Natural killer cell (primary cell): ENCODE results near the gene WSB1. TPM values are rescaled to one million over a fixed set of nuclear protein-coding genes. Genes with fewer than 3 reads are reported as not detected.

ENCODE experiments used
- ATAC-seq, 3 donors: fragments of 150-1000 bp in 2 of 3; fragments of 200-7000 bp in 1 of 3; cut with Tn5 transposase; 1 replicate in 1 of 3; 2 replicates in 2 of 3; pipeline ENCODE4 v1.10.0; 2021; ENCODE audit warnings: mild to moderate bottlenecking in 2 of 3, moderate library complexity in 2 of 3
- DNase-seq, 2 donors: peaks; one replicate each; pipeline versions ENCODE4 v3.0.0 to v3.0.0-alpha.2; 2013 to 2021; ENCODE audit warnings: mixed read lengths in 1 of 2
- H3K27ac ChIP-seq: one replicate; pipeline ENCODE4 v1.5.1; 2013; ENCODE audit warnings: mild to moderate bottlenecking, low read length
- H3K27me3 ChIP-seq: one replicate; pipeline ENCODE4 v1.6.1; 2013; ENCODE audit warnings: low read length; ENCODE audit not compliant: control insufficient read depth, insufficient read depth
- H3K36me3 ChIP-seq: one replicate; pipeline ENCODE4 v1.6.1; 2013; ENCODE audit warnings: low read length; ENCODE audit not compliant: control insufficient read depth, insufficient read depth
- H3K4me1 ChIP-seq: one replicate; pipeline ENCODE4 v1.6.1; 2013; ENCODE audit warnings: low read length; ENCODE audit not compliant: control insufficient read depth, insufficient read depth
- H3K4me3 ChIP-seq: one replicate; pipeline ENCODE4 v1.5.1; 2013; ENCODE audit warnings: low read length
- H3K9me3 ChIP-seq: one replicate; pipeline ENCODE4 v1.6.1; 2013; ENCODE audit warnings: low read length; ENCODE audit not compliant: control insufficient read depth, insufficient read depth
- H3K27ac Mint-ChIP-seq, 2 donors: one replicate each; pipeline ENCODE4 v1.8.0; 2022; ENCODE audit warnings: mild to moderate bottlenecking in 2 of 2, mixed read lengths in 2 of 2, moderate library complexity in 1 of 2
- H3K27me3 Mint-ChIP-seq, 2 donors: one replicate each; pipeline ENCODE4 v1.8.0; 2022; ENCODE audit warnings: low read depth in 2 of 2, mixed read lengths in 2 of 2
- H3K36me3 Mint-ChIP-seq: one replicate; pipeline ENCODE4 v1.8.0; 2022; ENCODE audit warnings: mixed read lengths
- H3K4me1 Mint-ChIP-seq, 2 donors: one replicate each; pipeline ENCODE4 v1.8.0; 2022; ENCODE audit warnings: mixed read lengths in 2 of 2
- H3K4me3 Mint-ChIP-seq: one replicate; pipeline ENCODE4 v1.8.0; 2022; ENCODE audit warnings: mild to moderate bottlenecking, moderate library complexity, mixed read lengths
- H3K9me3 Mint-ChIP-seq, 2 donors: one replicate each; pipeline ENCODE4 v1.8.0; 2022; ENCODE audit warnings: mixed read lengths in 2 of 2
- WGBS: methylation state at CpG from one replicate; pipeline ENCODE4 v1.1.7; 2013; ENCODE audit warnings: missing lambda C conversion rate; ENCODE audit not compliant: insufficient coverage; 5-methylcytosine and 5-hydroxymethylcytosine counted together
- intact Hi-C: fragments of 100-400 bp; cut with micrococcal nuclease; formaldehyde crosslinking; loops from one replicate; pipeline ENCODE4 v1.14.2; 2022
- total RNA-seq, 4 donors: library from RNA; stranded (reverse); fragments of 120-200 nt in 1 of 4; gene quantifications; one replicate each; pipeline versions ENCODE4 v1.2.3 to v1.2.4, GENCODE V29; 2013 to 2022
- TF ChIP-seq, protein P1 (sequence below): fragments of 200-600 bp; IDR thresholded peaks from one replicate; pipeline ENCODE4 v1.8.0; 2022; ENCODE audit warnings: antibody characterized with exemption

Gene WSB1
- total RNA-seq, 3 donors from 2014 or later (not counting 1 experiment from before 2014, with no cell fraction given), result 124 to 205 (median 187) TPM

DNA sequence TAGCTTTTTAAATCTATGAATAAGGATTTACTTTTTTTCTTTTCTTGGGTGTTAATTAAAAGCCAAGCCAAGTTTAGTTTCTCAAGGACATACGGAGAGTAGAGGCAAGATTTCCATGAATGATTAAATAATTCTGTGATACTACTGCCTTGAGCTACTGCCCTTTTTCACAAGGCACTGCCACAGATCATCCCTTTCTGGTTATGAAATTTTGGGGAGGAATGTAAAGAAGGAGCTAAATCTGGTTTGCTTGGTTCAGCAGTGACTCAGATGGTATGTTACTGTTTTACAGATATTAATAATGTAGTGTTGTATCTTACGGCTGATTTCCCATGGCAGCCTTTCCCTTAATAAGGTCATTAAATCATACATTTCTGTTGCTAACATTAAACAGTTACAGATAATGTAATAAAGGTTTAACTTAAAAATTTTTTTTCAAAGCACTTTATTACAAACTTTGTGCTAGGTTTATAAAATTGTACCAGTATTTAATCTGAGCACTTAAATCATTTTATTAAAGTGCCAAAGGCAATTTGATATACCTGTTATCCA is 2.6 kb downstream of the WSB1 start:
- Mint-ChIP-seq H3K27me3 (no peaks in the 10 kb centered on the region), H3K27ac (peak overlapping the region; percentile 99), H3K4me3 (peak overlapping the region; percentile 99), H3K36me3 (no peaks in the 10 kb centered on the region), H3K9me3 (no peaks in the 10 kb centered on the region), H3K4me1 (peaks cover 49 to 61% of the 10 kb centered on the region in 2 donors)
- H3K27me3 ChIP-seq, result no peaks in the 10 kb centered on the region
- peaks cover 33% of the 10 kb centered on the region for H3K4me1 ChIP-seq
- TF ChIP-seq, protein P1, sequence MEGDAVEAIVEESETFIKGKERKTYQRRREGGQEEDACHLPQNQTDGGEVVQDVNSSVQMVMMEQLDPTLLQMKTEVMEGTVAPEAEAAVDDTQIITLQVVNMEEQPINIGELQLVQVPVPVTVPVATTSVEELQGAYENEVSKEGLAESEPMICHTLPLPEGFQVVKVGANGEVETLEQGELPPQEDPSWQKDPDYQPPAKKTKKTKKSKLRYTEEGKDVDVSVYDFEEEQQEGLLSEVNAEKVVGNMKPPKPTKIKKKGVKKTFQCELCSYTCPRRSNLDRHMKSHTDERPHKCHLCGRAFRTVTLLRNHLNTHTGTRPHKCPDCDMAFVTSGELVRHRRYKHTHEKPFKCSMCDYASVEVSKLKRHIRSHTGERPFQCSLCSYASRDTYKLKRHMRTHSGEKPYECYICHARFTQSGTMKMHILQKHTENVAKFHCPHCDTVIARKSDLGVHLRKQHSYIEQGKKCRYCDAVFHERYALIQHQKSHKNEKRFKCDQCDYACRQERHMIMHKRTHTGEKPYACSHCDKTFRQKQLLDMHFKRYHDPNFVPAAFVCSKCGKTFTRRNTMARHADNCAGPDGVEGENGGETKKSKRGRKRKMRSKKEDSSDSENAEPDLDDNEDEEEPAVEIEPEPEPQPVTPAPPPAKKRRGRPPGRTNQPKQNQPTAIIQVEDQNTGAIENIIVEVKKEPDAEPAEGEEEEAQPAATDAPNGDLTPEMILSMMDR, result no peak
- H3K9me3 ChIP-seq, result no peaks in the 10 kb centered on the region
- no CpG with 5 or more reads among the region's 2 CpGs for WGBS
- peak overlapping the region; percentile 19 for H3K27ac ChIP-seq
- DNase-seq, result no peak
- intact Hi-C loops, result no loop called here
- peaks cover 4% of the 10 kb centered on the region for H3K36me3 ChIP-seq
- H3K4me3 ChIP-seq, result peak overlapping the region; percentile 72
- ATAC-seq, result no peak

DNA sequence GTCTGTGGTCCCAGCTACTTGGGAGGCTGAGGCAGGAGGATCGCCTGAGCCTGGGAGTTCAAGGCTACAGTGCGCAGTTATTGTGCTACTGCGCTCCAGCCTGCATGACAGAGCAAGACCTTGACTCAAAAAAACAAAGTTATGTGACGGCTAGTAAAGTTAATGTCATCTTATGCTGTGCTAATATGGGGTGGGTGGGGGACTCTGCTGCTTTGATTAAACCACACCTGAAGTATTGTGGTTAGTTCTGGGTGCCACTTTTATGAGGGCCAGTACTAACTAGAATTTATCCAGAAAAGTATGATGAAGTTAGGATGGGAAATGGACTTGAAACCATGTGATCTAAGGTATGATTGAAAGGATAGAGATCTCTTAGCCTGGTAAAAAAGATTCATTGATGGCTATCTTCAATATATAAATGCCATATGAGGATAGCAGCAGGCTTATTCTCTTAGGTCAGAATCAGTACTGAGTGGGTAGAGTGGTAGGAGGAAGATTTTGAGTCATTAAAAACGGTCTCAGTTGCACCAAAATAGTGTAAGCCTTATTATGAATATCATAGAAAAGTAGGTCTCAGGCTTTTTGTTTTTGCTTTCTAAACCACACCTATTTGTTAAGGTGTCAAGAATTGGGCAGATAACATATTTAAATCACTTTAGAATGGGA is 5.6 kb downstream of the WSB1 start:
- intact Hi-C loops, result no loop called here
- Histone ChIP-seq H3K4me1 (peaks cover 27% of the 10 kb centered on the region), H3K36me3 (peaks cover 11% of the 10 kb centered on the region), H3K27me3 (no peaks in the 10 kb centered on the region), H3K4me3 (no peak overlapping the region), H3K9me3 (no peaks in the 10 kb centered on the region), H3K27ac (no peak overlapping the region)
- Mint-ChIP-seq H3K27ac (peak overlapping the region; percentile 52 to 73), H3K9me3 (no peaks in the 10 kb centered on the region), H3K36me3 (no peaks in the 10 kb centered on the region), H3K4me3 (peak overlapping the region; percentile 49), H3K27me3 (no peaks in the 10 kb centered on the region), H3K4me1 (peaks cover 61 to 68% of the 10 kb centered on the region in 2 donors)
- TF ChIP-seq, protein P1, result no peak
- 81% methylated on average over 4 of the region's 5 CpGs for WGBS
- DNase-seq (no peak), ATAC-seq (no peak)

DNA sequence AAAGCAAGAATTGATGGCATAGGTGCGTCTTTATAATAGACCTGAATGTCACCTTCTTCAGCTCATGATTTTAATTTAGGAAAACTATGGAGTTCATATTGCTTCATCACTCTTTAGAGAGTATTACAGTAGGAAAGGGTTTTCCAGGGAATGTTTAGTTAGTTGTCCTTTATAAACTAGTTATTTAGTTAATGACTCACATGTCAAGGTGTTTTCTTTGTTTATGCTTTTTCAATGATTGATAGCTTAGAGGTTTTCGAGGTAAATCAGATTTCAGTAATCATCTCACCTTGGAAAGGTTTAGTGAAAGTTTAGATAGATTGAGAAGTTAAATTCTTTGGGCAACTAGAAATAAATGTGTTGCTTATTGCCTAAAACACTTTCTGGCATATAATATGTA is 9.8 kb downstream of the WSB1 start:
- WGBS, result 100% methylated on average over 1 of the region's 2 CpGs
- H3K4me1 Mint-ChIP-seq, result peaks cover 46 to 53% of the 10 kb centered on the region in 2 donors
- H3K4me1 ChIP-seq, result peaks cover 7% of the 10 kb centered on the region

More for the DNA sequence above, 9.8 kb downstream of the WSB1 start:
- H3K9me3 Mint-ChIP-seq, result no peaks in the 10 kb centered on the region
- TF ChIP-seq, protein P1, result no peak
- no peaks in the 10 kb centered on the region for H3K27me3 Mint-ChIP-seq
- DNase-seq, result no peak
- intact Hi-C loops, result no loop called here
- peaks cover 40% of the 10 kb centered on the region for H3K36me3 ChIP-seq
- H3K9me3 ChIP-seq, result no peaks in the 10 kb centered on the region
- H3K4me3 ChIP-seq, result no peak overlapping the region
- no peak overlapping the region for H3K27ac ChIP-seq
- no peak for ATAC-seq
- H3K4me3 Mint-ChIP-seq, result no peak overlapping the region
- H3K27me3 ChIP-seq, result no peaks in the 10 kb centered on the region
- peak overlapping the region; percentile 74 to 76 for H3K27ac Mint-ChIP-seq
- peaks cover 12% of the 10 kb centered on the region for H3K36me3 Mint-ChIP-seq
